A673 (cell line): ENCODE results near the gene POU2AF2. TPM values are rescaled to one million over a fixed set of nuclear protein-coding genes. Genes with fewer than 3 reads are reported as not detected.
A peak's percentile ranks its signal among the peaks of the same experiment; 100 is the strongest.

ENCODE experiments used
- BruUV-seq: library from RNA; stranded (reverse); fragments of 400-500 nt; replicated peaks from 2 replicates; lab custom pipeline; 2021; lab: Mats Ljungman, UMichigan
- CTCF ChIA-PET: fragments of 300-600 bp; sonication (Branson Sonifier 250); formaldehyde crosslinking; loops from one replicate; lab custom pipeline; 2022; ENCODE audit warnings: antibody characterized with exemption; lab: Charles Lee
- POLR2A ChIA-PET: fragments of 300-600 bp; sonication (Branson Sonifier 250); formaldehyde crosslinking; loops from one replicate; lab custom pipeline; 2022; ENCODE audit warnings: antibody characterized with exemption; ENCODE audit not compliant: low non-redundant PET; lab: Charles Lee
- DNase-seq: peaks from one replicate; pipeline ENCODE4 v3.0.0-alpha.2; 2015; ENCODE audit warnings: low spot score
- H3K27ac ChIP-seq: fragments of 200-600 bp; sonication (generic); 2 replicates; pipeline ENCODE4 v1.5.1; 2016; ENCODE audit warnings: mixed run types, low read depth, mild to moderate bottlenecking, mixed read lengths, antibody characterized with exemption, low read length; ENCODE audit not compliant: poor library complexity, severe bottlenecking
- H3K27me3 ChIP-seq: fragments of 200-600 bp; sonication (generic); replicated peaks from 2 replicates; pipeline ENCODE4 v1.6.1; 2017; ENCODE audit warnings: mixed run types, low read depth, mild to moderate bottlenecking, mixed read lengths, antibody characterized with exemption, low read length; ENCODE audit not compliant: insufficient read depth, poor library complexity
- H3K36me3 ChIP-seq: fragments of 200-600 bp; sonication (generic); 2 replicates; pipeline ENCODE4 v1.6.1; 2016; ENCODE audit warnings: mixed run types, mild to moderate bottlenecking, mixed read lengths, antibody characterized with exemption, low read length; ENCODE audit not compliant: insufficient read depth, poor library complexity, severe bottlenecking
- H3K4me1 ChIP-seq: fragments of 200-600 bp; sonication (generic); 2 replicates; pipeline ENCODE4 v1.6.1; 2017; ENCODE audit warnings: mixed run types, mild to moderate bottlenecking, mixed read lengths, antibody characterized with exemption, low read length; ENCODE audit not compliant: insufficient read depth, poor library complexity, severe bottlenecking
- H3K4me3 ChIP-seq: fragments of 200-600 bp; sonication (generic); 2 replicates; pipeline ENCODE4 v1.5.1; 2016; ENCODE audit warnings: low read depth, mixed run types, mild to moderate bottlenecking, mixed read lengths, low read length; ENCODE audit not compliant: poor library complexity, severe bottlenecking
- H3K9me3 ChIP-seq: fragments of 200-600 bp; sonication (generic); 2 replicates; pipeline ENCODE4 v1.6.1; 2016; ENCODE audit warnings: mixed run types, low read depth, mild to moderate bottlenecking, mixed read lengths, antibody characterized with exemption, low read length; ENCODE audit not compliant: poor library complexity, severe bottlenecking
- EZH2 ChIP-seq: fragments of 200-600 bp; sonication (generic); IDR thresholded peaks from 2 replicates; pipeline ENCODE4 v1.6.1; 2017; ENCODE audit warnings: borderline replicate concordance, low read depth, mild to moderate bottlenecking, mixed read lengths, antibody characterized with exemption, low read length; ENCODE audit not compliant: poor library complexity, severe bottlenecking
- intact Hi-C: fragments of 100-400 bp; cut with micrococcal nuclease; formaldehyde crosslinking; loops from one replicate; pipeline ENCODE4 v1.10.0; 2022; ENCODE audit not compliant: unreplicated experiment
- total RNA-seq: library from RNA; stranded (reverse); gene quantifications from 2 replicates; pipeline ENCODE4 v1.2.3, GENCODE V29; 2021
- TF ChIP-seq, protein P1 (sequence below): fragments of 300-800, 200-600 bp; sonication (generic); conservative IDR thresholded peaks from 2 replicates; pipeline ENCODE4 v1.5.1; 2017; ENCODE audit warnings: low read depth, mild to moderate bottlenecking, antibody characterized with exemption, low read length, moderate library complexity, mixed read lengths

POU2AF2 gene
- total RNA-seq, 1 experiment from 2014 or later = not detected

DNA sequence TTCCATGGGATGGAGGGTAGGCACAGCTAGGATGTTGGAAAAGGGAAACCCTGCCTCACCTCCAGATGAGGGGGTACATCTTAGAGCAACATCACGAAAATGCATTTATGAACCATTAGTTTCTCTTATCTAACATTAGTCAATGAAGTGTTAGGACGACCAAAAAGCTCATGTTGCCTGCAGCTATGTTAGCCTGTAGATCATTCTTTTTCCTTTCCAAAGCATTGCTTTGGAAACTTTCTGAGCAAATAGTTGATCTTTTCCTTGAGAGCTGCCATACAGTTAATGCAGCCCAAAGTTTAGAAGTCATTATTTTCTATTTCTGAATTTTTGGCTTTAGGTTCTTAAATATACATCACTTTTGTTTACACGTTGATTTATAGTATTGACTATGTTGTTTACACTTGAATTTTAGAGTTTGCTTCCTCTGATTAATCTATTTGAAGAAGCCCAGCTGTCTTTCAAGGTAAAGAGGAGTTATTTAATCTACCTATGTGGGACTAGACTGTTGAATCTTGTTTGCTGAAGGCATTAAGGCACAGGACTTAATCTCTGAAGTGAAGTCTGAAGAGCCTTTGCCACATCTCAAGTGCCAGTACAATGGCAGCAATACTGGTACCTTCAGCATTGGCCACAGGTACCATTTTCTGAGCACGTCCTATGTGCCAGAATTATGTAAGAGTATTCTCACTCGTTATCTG is 63.8 kb downstream of the POU2AF2 start:
- ChIA-PET CTCF (interaction anchor here (0.6 kb wide), 1 partner anchor 1468 kb away, joined by 3 read pairs; no protein-coding TSS in a partner anchor), POLR2A (no interaction called here)
- no peak overlapping the region for H3K4me3 ChIP-seq
- DNase-seq = no peak
- no peak overlapping the region for H3K27ac ChIP-seq
- peaks cover 13% of the 10 kb centered on the region for H3K4me1 ChIP-seq
- BruUV-seq = no TSS peak
- H3K27me3 ChIP-seq = no peaks in the 10 kb centered on the region
- H3K9me3 ChIP-seq = no peaks in the 10 kb centered on the region
- intact Hi-C loops = no loop called here
- TF ChIP-seq, protein P1, sequence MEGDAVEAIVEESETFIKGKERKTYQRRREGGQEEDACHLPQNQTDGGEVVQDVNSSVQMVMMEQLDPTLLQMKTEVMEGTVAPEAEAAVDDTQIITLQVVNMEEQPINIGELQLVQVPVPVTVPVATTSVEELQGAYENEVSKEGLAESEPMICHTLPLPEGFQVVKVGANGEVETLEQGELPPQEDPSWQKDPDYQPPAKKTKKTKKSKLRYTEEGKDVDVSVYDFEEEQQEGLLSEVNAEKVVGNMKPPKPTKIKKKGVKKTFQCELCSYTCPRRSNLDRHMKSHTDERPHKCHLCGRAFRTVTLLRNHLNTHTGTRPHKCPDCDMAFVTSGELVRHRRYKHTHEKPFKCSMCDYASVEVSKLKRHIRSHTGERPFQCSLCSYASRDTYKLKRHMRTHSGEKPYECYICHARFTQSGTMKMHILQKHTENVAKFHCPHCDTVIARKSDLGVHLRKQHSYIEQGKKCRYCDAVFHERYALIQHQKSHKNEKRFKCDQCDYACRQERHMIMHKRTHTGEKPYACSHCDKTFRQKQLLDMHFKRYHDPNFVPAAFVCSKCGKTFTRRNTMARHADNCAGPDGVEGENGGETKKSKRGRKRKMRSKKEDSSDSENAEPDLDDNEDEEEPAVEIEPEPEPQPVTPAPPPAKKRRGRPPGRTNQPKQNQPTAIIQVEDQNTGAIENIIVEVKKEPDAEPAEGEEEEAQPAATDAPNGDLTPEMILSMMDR = no peak
- TF ChIP-seq EZH2 = no peak
- no peaks in the 10 kb centered on the region for H3K36me3 ChIP-seq

DNA sequence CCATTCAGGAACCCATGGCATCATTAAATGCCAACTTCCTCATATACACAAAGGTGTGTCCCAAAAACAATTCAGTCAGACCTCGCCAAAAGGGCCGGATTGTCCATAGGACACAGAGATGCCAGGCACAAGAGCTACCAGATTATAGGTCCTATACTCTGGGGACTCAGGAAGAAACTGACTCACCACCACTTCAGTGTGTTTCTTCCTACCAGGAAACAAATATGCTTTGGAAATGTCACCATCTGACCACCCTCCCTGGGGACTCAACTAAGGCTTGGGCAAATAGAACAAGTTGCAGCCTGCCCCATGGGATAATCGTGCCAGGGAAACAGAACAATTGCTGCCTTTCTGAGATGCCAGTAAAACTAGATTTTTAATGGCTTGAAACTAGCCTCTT is 64.6 kb downstream of the POU2AF2 start:
- Histone ChIP-seq H3K27me3 (no peaks in the 10 kb centered on the region), H3K4me3 (no peak overlapping the region), H3K27ac (no peak overlapping the region), H3K36me3 (no peaks in the 10 kb centered on the region), H3K4me1 (peaks cover 13% of the 10 kb centered on the region), H3K9me3 (no peaks in the 10 kb centered on the region)
- no TSS peak for BruUV-seq
- TF ChIP-seq, protein P1 = no peak
- no peak for TF ChIP-seq EZH2
- CTCF ChIA-PET = no interaction called here
- intact Hi-C loops = no loop called here
- POLR2A ChIA-PET = no interaction called here
- peak; percentile 80 for DNase-seq

DNA sequence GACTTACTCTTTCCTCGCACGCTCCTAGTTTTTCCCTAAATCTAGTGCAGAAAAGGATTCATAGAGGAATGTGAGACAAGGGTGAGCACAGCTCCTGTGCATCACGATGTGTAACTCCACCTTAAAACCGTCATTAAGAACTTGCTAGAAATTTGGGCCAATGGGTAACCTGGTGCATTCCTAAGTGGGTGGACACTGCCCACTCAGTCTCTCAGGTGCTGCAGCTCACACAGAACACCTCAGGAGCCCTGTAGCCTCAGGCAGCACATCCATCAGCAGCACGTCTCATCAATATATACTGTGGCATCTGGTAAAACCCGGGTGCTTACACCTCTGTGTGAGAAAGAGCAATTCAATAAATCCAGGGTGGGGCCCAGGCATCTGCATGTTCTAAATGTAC is 65.2 kb downstream of the POU2AF2 start:
- Histone ChIP-seq H3K4me3 (no peak overlapping the region), H3K27me3 (no peaks in the 10 kb centered on the region), H3K4me1 (peaks cover 13% of the 10 kb centered on the region), H3K9me3 (no peaks in the 10 kb centered on the region), H3K27ac (no peak overlapping the region), H3K36me3 (no peaks in the 10 kb centered on the region)
- TF ChIP-seq, protein P1 = no peak
- no peak for TF ChIP-seq EZH2
- intact Hi-C loops = no loop called here
- DNase-seq = no peak
- CTCF ChIA-PET = no interaction called here
- no TSS peak for BruUV-seq
- POLR2A ChIA-PET = no interaction called here
